Measurements from ENCODE around the gene FIGN. TPM values are rescaled to one million over a fixed set of nuclear protein-coding genes. Genes with fewer than 3 reads are reported as not detected.

The FIGN gene
- total and polyA plus RNA-seq, 2 donors (not counting 1 experiment from before 2014, with no cell fraction given), result not detected

GRCh38 chr2:163570391-163570790, 165.4 kb downstream of the FIGN start:
- no peaks in the 10 kb centered on the region for H3K4me1 Mint-ChIP-seq
- no peak for ATAC-seq (ENCODE audit: low read depth)
- 91% methylated on average over 1 of the region's 3 CpGs for WGBS (ENCODE audit: insufficient coverage)
- no peaks in the 10 kb centered on the region for H3K4me1 ChIP-seq (ENCODE audit: control insufficient read depth in 2 of 2, insufficient read depth in 2 of 2, low read length in 2 of 2)
- no peaks in the 10 kb centered on the region for H3K27me3 Mint-ChIP-seq
- H3K9me3 Mint-ChIP-seq (ENCODE audit: insufficient read depth), result no peaks in the 10 kb centered on the region
- TF ChIP-seq EZH2 (IDR thresholded peaks at IDR 0.05; ENCODE audit: borderline replicate concordance, insufficient read depth, low read depth, low read length, poor library complexity, severe bottlenecking), result no peak
- TF ChIP-seq CTCF (IDR thresholded peaks at IDR 0.05), result no peak
- no peak overlapping the region for H3K4me3 Mint-ChIP-seq
- H3K36me3 ChIP-seq (replicated peaks in 1 of 2; ENCODE audit: control extremely low read depth in 1 of 2, control insufficient read depth in 1 of 2, extremely low read depth in 1 of 2, insufficient read depth in 2 of 2, low read length in 1 of 2), result no peaks in the 10 kb centered on the region
- H2AFZ ChIP-seq (ENCODE audit: insufficient read depth, low read depth, low read length, poor library complexity, severe bottlenecking), result no peak overlapping the region
- no peak overlapping the region for H3K9ac ChIP-seq (ENCODE audit: low read length)
- H3K9me3 ChIP-seq (ENCODE audit: control extremely low read depth in 1 of 3, control insufficient read depth in 2 of 3, insufficient read depth in 1 of 3, low read length in 2 of 3), result peaks cover 0 to 6% (median 0%) of the 10 kb centered on the region in 3 donors
- no peak overlapping the region for H3K4me3 ChIP-seq (ENCODE audit: control extremely low read depth in 1 of 5, extremely low read depth in 1 of 5, insufficient read depth in 1 of 5, low read depth in 2 of 5, low read length in 4 of 5)
- H3K27ac ChIP-seq (ENCODE audit: low read length in 2 of 2), result no peak overlapping the region
- POLR2A ChIA-PET, result no interaction called here
- no peaks in the 10 kb centered on the region for H3K79me2 ChIP-seq (ENCODE audit: control insufficient read depth, insufficient read depth, low read length)
- H3K27ac Mint-ChIP-seq, result no peak overlapping the region
- CTCF ChIA-PET, result no interaction called here
- no peaks in the 10 kb centered on the region for H3K27me3 ChIP-seq (replicated peaks in 1 of 4; ENCODE audit: control extremely low read depth in 1 of 4, control insufficient read depth in 3 of 4, insufficient read depth in 4 of 4, low read length in 3 of 4)
- no peaks in the 10 kb centered on the region for H4K20me1 ChIP-seq (ENCODE audit: control insufficient read depth, insufficient read depth, low read length, poor library complexity, severe bottlenecking)
- intact Hi-C loops (cut with micrococcal nuclease), result no loop called here
- no peak overlapping the region for H3K4me2 ChIP-seq (replicated peaks; ENCODE audit: low read depth, low read length, poor library complexity, severe bottlenecking)
- DNase-seq, result no peak

GRCh38 chr2:163565192-163565591, 170.6 kb downstream of the FIGN start:
- Histone ChIP-seq H3K9ac (ENCODE audit: low read length) (no peak overlapping the region), H3K4me3 (ENCODE audit: control extremely low read depth in 1 of 5, extremely low read depth in 1 of 5, insufficient read depth in 1 of 5, low read depth in 2 of 5, low read length in 4 of 5) (no peak overlapping the region), H4K20me1 (ENCODE audit: control insufficient read depth, insufficient read depth, low read length, poor library complexity, severe bottlenecking) (no peaks in the 10 kb centered on the region), H3K4me1 (ENCODE audit: control insufficient read depth in 2 of 2, insufficient read depth in 2 of 2, low read length in 2 of 2) (no peaks in the 10 kb centered on the region), H2AFZ (ENCODE audit: insufficient read depth, low read depth, low read length, poor library complexity, severe bottlenecking) (no peak overlapping the region), H3K27ac (ENCODE audit: low read length in 2 of 2) (no peak overlapping the region), H3K79me2 (ENCODE audit: control insufficient read depth, insufficient read depth, low read length) (no peaks in the 10 kb centered on the region), H3K9me3 (ENCODE audit: control extremely low read depth in 1 of 3, control insufficient read depth in 2 of 3, insufficient read depth in 1 of 3, low read length in 2 of 3) (no peaks in the 10 kb centered on the region), H3K4me2 (replicated peaks; ENCODE audit: low read depth, low read length, poor library complexity, severe bottlenecking) (no peak overlapping the region), H3K27me3 (replicated peaks in 1 of 4; ENCODE audit: control extremely low read depth in 1 of 4, control insufficient read depth in 3 of 4, insufficient read depth in 4 of 4, low read length in 3 of 4) (no peaks in the 10 kb centered on the region), H3K36me3 (replicated peaks in 1 of 2; ENCODE audit: control extremely low read depth in 1 of 2, control insufficient read depth in 1 of 2, extremely low read depth in 1 of 2, insufficient read depth in 2 of 2, low read length in 1 of 2) (no peaks in the 10 kb centered on the region)
- no peak overlapping the region for H3K27ac Mint-ChIP-seq
- no peaks in the 10 kb centered on the region for H3K27me3 Mint-ChIP-seq
- DNase-seq, result no peak
- ChIA-PET CTCF (no interaction called here), POLR2A (no interaction called here)
- no peak for TF ChIP-seq CTCF (IDR thresholded peaks at IDR 0.05)
- no peak for TF ChIP-seq EZH2 (IDR thresholded peaks at IDR 0.05; ENCODE audit: borderline replicate concordance, insufficient read depth, low read depth, low read length, poor library complexity, severe bottlenecking)
- H3K4me1 Mint-ChIP-seq, result no peaks in the 10 kb centered on the region
- WGBS (ENCODE audit: insufficient coverage), result no CpG with 5 or more reads among the region's 1 CpG
- no peak overlapping the region for H3K4me3 Mint-ChIP-seq
- intact Hi-C loops (cut with micrococcal nuclease), result no loop called here
- no peak for ATAC-seq (ENCODE audit: low read depth)
- no peaks in the 10 kb centered on the region for H3K9me3 Mint-ChIP-seq (ENCODE audit: insufficient read depth)
